Lung (tissue), 12 donors: ENCODE results near the gene NGFR. TPM values are rescaled to one million over a fixed set of nuclear protein-coding genes. Genes with fewer than 3 reads are reported as not detected.

Experiments
- ATAC-seq: fragments of 200-7000 bp; cut with Tn5 transposase; one replicate; pipeline ENCODE4 v1.9.1; 2020; ENCODE audit warnings: moderate number of reproducible peaks; ENCODE audit not compliant: insufficient read depth, low FRiP score
- DNase-seq, 3 donors: peaks; one replicate each; pipeline ENCODE4 v3.0.0-alpha.2; 2013 to 2017
- H3K27ac ChIP-seq, 2 donors: one replicate each; pipeline ENCODE4 v1.5.1; 2013; ENCODE audit warnings: mild to moderate bottlenecking in 2 of 2, moderate library complexity in 2 of 2, control low read depth in 1 of 2, inconsistent platforms in 1 of 2, low read depth in 1 of 2, low read length in 1 of 2
- H3K27me3 ChIP-seq, 3 donors: one replicate each; pipeline ENCODE4 v1.5.1; 2013; ENCODE audit warnings: low read length in 2 of 3; ENCODE audit not compliant: control insufficient read depth in 3 of 3, insufficient read depth in 3 of 3
- H3K36me3 ChIP-seq, 4 donors: one replicate each; pipeline ENCODE4 v1.5.1; 2013; ENCODE audit warnings: low read length in 4 of 4, mild to moderate bottlenecking in 1 of 4, moderate library complexity in 1 of 4; ENCODE audit not compliant: control insufficient read depth in 4 of 4, insufficient read depth in 4 of 4
- H3K4me1 ChIP-seq, 5 donors: one replicate each; pipeline ENCODE4 v1.5.1; 2013; ENCODE audit warnings: low read length in 5 of 5, mild to moderate bottlenecking in 2 of 5, moderate library complexity in 1 of 5; ENCODE audit not compliant: control insufficient read depth in 5 of 5, insufficient read depth in 5 of 5
- H3K4me3 ChIP-seq: one replicate; pipeline ENCODE4 v1.5.1; 2013; ENCODE audit warnings: mild to moderate bottlenecking, control low read depth, moderate library complexity
- H3K9ac ChIP-seq, 2 donors: one replicate each; pipeline ENCODE4 v1.5.1; 2013; ENCODE audit warnings: low read length in 2 of 2, control low read depth in 1 of 2; ENCODE audit not compliant: insufficient read depth in 1 of 2
- H3K9me3 ChIP-seq, 4 donors: one replicate each; pipeline ENCODE4 v1.5.1; 2013; ENCODE audit warnings: low read length in 3 of 4, mild to moderate bottlenecking in 1 of 4, moderate library complexity in 1 of 4; ENCODE audit not compliant: control insufficient read depth in 4 of 4, insufficient read depth in 3 of 4
- CTCF ChIP-seq: IDR thresholded peaks from 2 replicates; pipeline ENCODE4 v1.5.1; 2012; ENCODE audit warnings: mild to moderate bottlenecking; ENCODE audit errors: control extremely low read depth, extremely low read depth
- WGBS, 2 donors: extraction: QIAGEN DNeasy Blood & Tissue Kit; methylation state at CpG; one replicate each; pipeline ENCODE4 v1.1.7; 2013; 5-methylcytosine and 5-hydroxymethylcytosine counted together
- polyA plus RNA-seq, 2 donors: library from polyadenylated mRNA; stranded (reverse); fragments of 200-250 nt; gene quantifications; one replicate each; pipeline ENCODE4 v1.2.1, GENCODE V29; 2013
- total RNA-seq, 2 donors: library from RNA; depleted of rRNA in 1 of 2; stranded (reverse); fragments of >200 nt in 1 of 2; gene quantifications; one replicate each; pipeline ENCODE4 v1.2.1, GENCODE V29; 2014 to 2021
- donor health status: control.
- donor health status: control.
- donor health status: Bipolar disorder and iron deficiency.
- donor health status: healthy.
- donor health status: DM: yes; HTN: yes; CAD: no.

The NGFR gene
- total and polyA plus RNA-seq, 4 donors: 1.3 to 4.9 (median 3.2) TPM

- 90 to 93% methylated on average over 4 of the region's 4 CpGs for WGBS, 2 donors
- Histone ChIP-seq H3K4me1 (peaks cover 0 to 24% (median 0%) of the 10 kb centered on the region in 5 donors), H3K27ac (no peak overlapping the region), H3K4me3 (no peak overlapping the region), H3K36me3 (no peaks in the 10 kb centered on the region), H3K9me3 (no peaks in the 10 kb centered on the region), H3K9ac (no peak overlapping the region), H3K27me3 (peaks cover 0 to 34% (median 5%) of the 10 kb centered on the region in 3 donors)
- no peak for TF ChIP-seq CTCF
- ATAC-seq: no peak
- no peak for DNase-seq
Measured at GRCh38 chr17:49489348-49489747, 5.7 kb upstream of the NGFR start.

GRCh38 chr17:49490276-49490675 lies 4.8 kb upstream of the NGFR start:
- ATAC-seq: no peak
- 73 to 86% methylated on average over 6 of the region's 6 CpGs for WGBS, 2 donors

GRCh38 chr17:49491192-49491769 lies 3.8 kb upstream of the NGFR start:
- Histone ChIP-seq H3K9ac (no peak overlapping the region), H3K27ac (no peak overlapping the region), H3K9me3 (no peaks in the 10 kb centered on the region), H3K4me1 (peaks cover 0 to 13% (median 6%) of the 10 kb centered on the region in 5 donors), H3K36me3 (no peaks in the 10 kb centered on the region), H3K4me3 (no peak overlapping the region), H3K27me3 (peaks cover 0 to 36% (median 4%) of the 10 kb centered on the region in 3 donors)
- ATAC-seq (no peak), DNase-seq (no peak)
- TF ChIP-seq CTCF: no peak
- 64 to 73% methylated on average over 5 of the region's 5 CpGs for WGBS, 2 donors

More at GRCh38 chr17:49490276-49490675, 4.8 kb upstream of the NGFR start:
- peaks cover 0 to 34% (median 6%) of the 10 kb centered on the region in 3 donors for H3K27me3 ChIP-seq
- TF ChIP-seq CTCF: no peak
- H3K27ac ChIP-seq: no peak overlapping the region
- H3K4me3 ChIP-seq: no peak overlapping the region
- no peak for DNase-seq
- H3K9me3 ChIP-seq: no peaks in the 10 kb centered on the region
- H3K9ac ChIP-seq: no peak overlapping the region
- peaks cover 0 to 17% (median 1%) of the 10 kb centered on the region in 5 donors for H3K4me1 ChIP-seq
- H3K36me3 ChIP-seq: no peaks in the 10 kb centered on the region

GRCh38 chr17:49494399-49494985 lies 601 bp upstream of the NGFR start:
- Histone ChIP-seq H3K9me3 (no peaks in the 10 kb centered on the region), H3K36me3 (no peaks in the 10 kb centered on the region), H3K4me3 (no peak overlapping the region), H3K27ac (no peak overlapping the region), H3K27me3 (peaks cover 0 to 57% (median 25%) of the 10 kb centered on the region in 3 donors), H3K9ac (no peak overlapping the region), H3K4me1 (peaks cover 0 to 21% (median 6%) of the 10 kb centered on the region in 5 donors)
- WGBS, 2 donors: 40 to 49% methylated on average over 17 of the region's 17 CpGs
- DNase-seq: no peak
- TF ChIP-seq CTCF: no peak
- ATAC-seq: no peak
